ENCODE data around the gene MGAT4D.

Gene MGAT4D

DNA sequence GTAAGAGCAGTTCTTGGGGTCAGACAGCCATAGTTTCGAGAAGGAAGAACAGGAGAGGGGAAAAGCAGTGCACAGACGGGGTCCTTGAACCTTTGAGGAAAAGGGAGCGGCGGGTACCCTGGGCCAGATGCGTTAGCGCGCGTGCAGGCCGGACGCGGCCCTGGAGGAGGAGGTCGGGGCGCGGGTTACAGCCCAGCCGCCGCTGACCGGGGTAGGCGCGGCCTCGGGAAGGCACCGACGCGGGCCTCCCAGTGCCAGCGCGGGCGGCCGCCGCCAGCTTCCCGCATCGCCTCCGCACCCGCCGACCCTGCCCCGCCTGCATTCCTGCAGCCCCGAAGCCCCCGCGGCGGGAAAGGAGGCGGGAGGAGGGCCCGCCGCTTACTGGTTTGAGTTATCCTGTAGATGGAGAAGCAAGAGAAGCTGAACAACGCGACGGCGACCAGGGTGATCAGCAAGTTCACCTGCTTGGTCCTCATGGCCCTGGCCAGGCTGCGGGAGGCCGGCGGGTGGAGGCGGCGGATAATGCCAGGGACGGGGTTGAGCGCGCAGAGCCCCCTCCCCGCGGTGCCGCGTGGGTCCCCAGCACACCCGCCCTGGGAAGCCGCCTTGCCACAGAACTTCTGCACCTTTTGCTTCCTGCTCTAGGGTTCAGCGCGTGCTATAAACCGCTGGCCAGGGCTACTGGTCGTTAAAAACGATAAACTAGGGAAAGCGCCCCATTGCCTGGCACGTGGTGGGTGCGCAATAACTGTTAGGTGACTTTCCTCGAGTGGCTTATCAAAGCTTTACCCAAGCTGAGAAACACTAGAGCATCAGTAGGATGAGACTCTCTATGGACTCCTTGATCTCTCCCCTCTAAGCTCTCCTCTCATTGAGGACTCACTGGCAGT is at the start of gene MGAT4D:
MGAT4D (minus strand) TSS at position 547 of the 890 bp plus-strand sequence; CDS start at position 476, 71 bp downstream.
- no peak within 1 kb of the TSS for H3K4me3 ChIP-seq (ENCODE audit: low read depth in 1 of 2, low read length in 1 of 2)
- H3K9me3 ChIP-seq, result no peaks in the 10 kb centered on the region
- H3K36me3 ChIP-seq, result no peaks in the 10 kb centered on the region
- H3K4me1 ChIP-seq (ENCODE audit: control insufficient read depth in 1 of 2, insufficient read depth in 1 of 2, low read depth in 1 of 2, low read length in 1 of 2), result peaks cover 0 to 7% of the 10 kb centered on the region in 2 experiments
- TF ChIP-seq, protein P1, sequence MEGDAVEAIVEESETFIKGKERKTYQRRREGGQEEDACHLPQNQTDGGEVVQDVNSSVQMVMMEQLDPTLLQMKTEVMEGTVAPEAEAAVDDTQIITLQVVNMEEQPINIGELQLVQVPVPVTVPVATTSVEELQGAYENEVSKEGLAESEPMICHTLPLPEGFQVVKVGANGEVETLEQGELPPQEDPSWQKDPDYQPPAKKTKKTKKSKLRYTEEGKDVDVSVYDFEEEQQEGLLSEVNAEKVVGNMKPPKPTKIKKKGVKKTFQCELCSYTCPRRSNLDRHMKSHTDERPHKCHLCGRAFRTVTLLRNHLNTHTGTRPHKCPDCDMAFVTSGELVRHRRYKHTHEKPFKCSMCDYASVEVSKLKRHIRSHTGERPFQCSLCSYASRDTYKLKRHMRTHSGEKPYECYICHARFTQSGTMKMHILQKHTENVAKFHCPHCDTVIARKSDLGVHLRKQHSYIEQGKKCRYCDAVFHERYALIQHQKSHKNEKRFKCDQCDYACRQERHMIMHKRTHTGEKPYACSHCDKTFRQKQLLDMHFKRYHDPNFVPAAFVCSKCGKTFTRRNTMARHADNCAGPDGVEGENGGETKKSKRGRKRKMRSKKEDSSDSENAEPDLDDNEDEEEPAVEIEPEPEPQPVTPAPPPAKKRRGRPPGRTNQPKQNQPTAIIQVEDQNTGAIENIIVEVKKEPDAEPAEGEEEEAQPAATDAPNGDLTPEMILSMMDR (IDR thresholded peaks at IDR 0.05), result no peak
- H3K27ac ChIP-seq, result no peak within 1 kb of the TSS
- H3K27me3 ChIP-seq, result peaks cover 87% of the 10 kb centered on the region

GRCh38 chr4:140533951-140534480 is 35.9 kb upstream of the MGAT4D start:
- no peak overlapping the region for H3K4me3 ChIP-seq (ENCODE audit: low read depth in 1 of 2, low read length in 1 of 2)
- H3K27me3 ChIP-seq, result no peaks in the 10 kb centered on the region
- no peaks in the 10 kb centered on the region for H3K4me1 ChIP-seq (ENCODE audit: control insufficient read depth in 1 of 2, insufficient read depth in 1 of 2, low read depth in 1 of 2, low read length in 1 of 2)
- peaks cover 42% of the 10 kb centered on the region for H3K36me3 ChIP-seq
- no peaks in the 10 kb centered on the region for H3K9me3 ChIP-seq
- TF ChIP-seq, protein P1 (IDR thresholded peaks at IDR 0.05), result no peak
- H3K27ac ChIP-seq, result no peak overlapping the region

DNA sequence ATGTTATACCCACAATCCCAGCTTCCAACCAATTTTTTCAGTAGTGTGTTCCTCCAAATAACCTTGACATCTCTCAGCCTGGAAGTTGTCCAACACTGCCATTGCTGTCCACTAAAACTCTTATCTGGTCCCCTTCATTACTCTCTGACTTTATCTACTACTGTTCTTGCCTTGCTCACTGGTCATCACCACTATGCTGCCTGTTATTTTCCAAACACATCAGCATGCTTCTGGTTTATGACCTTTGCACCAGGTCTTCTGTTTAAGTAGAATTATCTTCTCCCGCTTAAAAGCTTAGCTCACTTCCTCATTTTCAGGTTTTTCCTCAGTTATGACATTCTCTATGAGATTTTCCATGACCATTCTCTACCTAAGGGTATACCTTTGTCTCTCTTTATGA is 31.3 kb upstream of the MGAT4D start:
- TF ChIP-seq, protein P1 (IDR thresholded peaks at IDR 0.05), result no peak
- H3K36me3 ChIP-seq, result peaks cover 17% of the 10 kb centered on the region

DNA sequence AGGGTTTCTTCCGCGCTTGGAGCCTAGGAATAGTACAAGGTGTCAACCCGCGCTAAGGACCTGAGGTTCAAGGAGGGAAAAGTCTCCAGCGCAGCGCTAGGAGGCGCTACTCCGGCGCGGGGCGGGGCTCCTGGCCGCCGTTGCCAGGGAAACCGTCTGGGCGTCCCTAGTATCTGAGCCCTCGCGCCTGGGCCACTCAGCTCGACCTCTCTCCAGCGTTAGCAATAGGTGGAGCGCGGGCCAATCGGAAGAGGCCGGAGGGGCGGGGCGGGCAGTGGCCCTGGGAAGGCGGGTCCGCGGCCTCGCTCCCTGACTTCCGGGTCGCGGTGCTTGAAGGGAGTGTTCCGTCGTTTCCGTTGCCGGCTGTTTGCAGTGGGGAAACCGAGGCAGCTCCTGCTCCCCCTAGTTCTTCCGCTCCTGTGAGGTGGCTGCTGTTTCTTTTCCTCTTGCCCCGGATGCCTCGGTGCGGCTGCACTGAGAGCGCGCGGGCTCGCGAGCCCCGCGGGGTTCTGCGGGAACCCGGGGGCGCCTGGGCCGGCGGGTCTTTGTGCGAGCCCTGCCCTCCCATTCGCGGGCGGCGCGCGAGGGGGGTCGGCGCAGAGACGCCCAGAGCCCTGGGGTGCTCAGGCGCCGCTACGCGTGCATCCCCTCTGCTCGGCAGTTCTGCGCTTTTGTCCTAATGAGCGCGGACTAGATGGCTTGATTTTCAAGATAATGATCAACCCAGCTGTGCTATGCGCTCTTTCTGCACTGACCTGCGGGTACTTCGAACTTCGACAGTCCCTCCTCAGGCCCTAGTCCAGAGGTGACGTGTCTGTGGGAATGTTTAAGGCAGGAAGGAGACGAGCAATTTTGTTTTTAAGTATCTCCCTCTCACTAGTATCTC is 26.0 kb upstream of the MGAT4D start, which contains the start of gene ELMOD2:
ELMOD2 (plus strand) TSS at position 312 of the 886 bp plus-strand sequence. CDS start 1,261 bp downstream, outside the sequence.
- TF ChIP-seq, protein P1 (IDR thresholded peaks at IDR 0.05), result peak; percentile 92
- Histone ChIP-seq H3K4me3 (ENCODE audit: low read depth in 1 of 2, low read length in 1 of 2) (peak within 1 kb of the TSS; percentile 93 to 97), H3K27ac (peak within 1 kb of the TSS; percentile 88), H3K36me3 (peaks cover 9% of the 10 kb centered on the region), H3K4me1 (ENCODE audit: control insufficient read depth in 1 of 2, insufficient read depth in 1 of 2, low read depth in 1 of 2, low read length in 1 of 2) (peaks cover 16% of the 10 kb centered on the region in 2 experiments), H3K27me3 (no peaks in the 10 kb centered on the region), H3K9me3 (no peaks in the 10 kb centered on the region)

More for the DNA sequence above, 31.3 kb upstream of the MGAT4D start:
- Histone ChIP-seq H3K27ac (no peak overlapping the region), H3K9me3 (no peaks in the 10 kb centered on the region), H3K4me3 (ENCODE audit: low read depth in 1 of 2, low read length in 1 of 2) (no peak overlapping the region), H3K27me3 (no peaks in the 10 kb centered on the region), H3K4me1 (ENCODE audit: control insufficient read depth in 1 of 2, insufficient read depth in 1 of 2, low read depth in 1 of 2, low read length in 1 of 2) (peaks cover 7 to 9% of the 10 kb centered on the region in 2 experiments)

- TF ChIP-seq, protein P1 (IDR thresholded peaks at IDR 0.05), result no peak
Measured at GRCh38 chr4:140523370-140523856, 25.3 kb upstream of the MGAT4D start.

More at GRCh38 chr4:140523370-140523856, 25.3 kb upstream of the MGAT4D start:
- no peaks in the 10 kb centered on the region for H3K9me3 ChIP-seq
- peaks cover 16% of the 10 kb centered on the region in 2 experiments for H3K4me1 ChIP-seq (ENCODE audit: control insufficient read depth in 1 of 2, insufficient read depth in 1 of 2, low read depth in 1 of 2, low read length in 1 of 2)
- peak overlapping the region; percentile 88 for H3K27ac ChIP-seq
- H3K4me3 ChIP-seq (ENCODE audit: low read depth in 1 of 2, low read length in 1 of 2), result peak overlapping the region; percentile 93 to 97
- H3K36me3 ChIP-seq, result peaks cover 8% of the 10 kb centered on the region
- no peaks in the 10 kb centered on the region for H3K27me3 ChIP-seq

Data from neutrophil (primary cell).